H54 (cell line): Measurements from ENCODE around the gene RNF227.
A peak's percentile ranks its signal among the peaks of the same experiment; 100 is the strongest.

Experiments
- DNase-seq: peaks from one replicate; pipeline ENCODE4 v3.0.0; 2011; ENCODE audit warnings: low spot score, mixed read lengths; ENCODE audit not compliant: insufficient read length
- FAIRE-seq: peaks from 3 replicates; lab custom pipeline; 2011; peaks lifted over from hg19 to GRCh38; lab: Jason Lieb, UNC
- POLR2A ChIP-seq: IDR thresholded peaks from 2 replicates; pipeline ENCODE4 v1.6.1; 2011; ENCODE audit warnings: low read depth, mild to moderate bottlenecking, low read length

RNF227 gene

GRCh38 chr17:7940743-7941142 is 24.7 kb upstream of the RNF227 start:
- no peak for TF ChIP-seq POLR2A
- FAIRE-seq (no peak), DNase-seq (no peak)

- no peak for DNase-seq
- FAIRE-seq: no peak
These were observed 23.9 kb upstream of the RNF227 start for GRCh38 chr17:7940034-7940433.

GRCh38 chr17:7935859-7936258 is 19.8 kb upstream of the RNF227 start:
- TF ChIP-seq POLR2A: no peak
- no peak for FAIRE-seq
- DNase-seq: no peak

More at GRCh38 chr17:7940034-7940433, 23.9 kb upstream of the RNF227 start:
- no peak for TF ChIP-seq POLR2A

- DNase-seq: peak; percentile 80
- no peak for FAIRE-seq
- TF ChIP-seq POLR2A: no peak
These were observed 16.9 kb upstream of the RNF227 start for GRCh38 chr17:7932949-7933348.

- DNase-seq: peak; percentile 49
These were observed 16.4 kb upstream of the RNF227 start for GRCh38 chr17:7932483-7932891.

GRCh38 chr17:7931709-7932482 is 15.8 kb upstream of the RNF227 start, which contains the start of the genes CNTROB and TRAPPC1:
TSS of gene CNTROB (plus strand) at chr17:7932206. CDS start at chr17:7933080, 874 bp downstream.
TSS of gene TRAPPC1 (minus strand) at chr17:7931946. CDS start at chr17:7931829, 117 bp downstream.
- peak; percentile 100 for DNase-seq
- peak; percentile 75 for FAIRE-seq
- peak; percentile 67 for TF ChIP-seq POLR2A

More at GRCh38 chr17:7932483-7932891, 16.4 kb upstream of the RNF227 start:
- FAIRE-seq: no peak
- TF ChIP-seq POLR2A: no peak

GRCh38 chr17:7930841-7931631 is 14.9 kb upstream of the RNF227 start:
- FAIRE-seq: no peak
- TF ChIP-seq POLR2A: no peak
- DNase-seq: no peak

GRCh38 chr17:7929158-7930023 is 13.3 kb upstream of the RNF227 start, which contains the start of gene KCNAB3:
TSS of gene KCNAB3 (minus strand) at chr17:7929856. CDS start at chr17:7929435, 421 bp downstream.
- FAIRE-seq (no peak), DNase-seq (no peak)
- no peak for TF ChIP-seq POLR2A

GRCh38 chr17:7927596-7927995 is 11.5 kb upstream of the RNF227 start:
- FAIRE-seq (no peak), DNase-seq (peak; percentile 42)
- no peak for TF ChIP-seq POLR2A

- FAIRE-seq (no peak), DNase-seq (no peak)
- no peak for TF ChIP-seq POLR2A
These were observed 6.9 kb upstream of the RNF227 start for GRCh38 chr17:7922845-7923628.

- no peak for TF ChIP-seq POLR2A
- DNase-seq: no peak
- no peak for FAIRE-seq
These were observed 6.3 kb upstream of the RNF227 start for GRCh38 chr17:7922269-7922844.

GRCh38 chr17:7916808-7917207 is 719 bp upstream of the RNF227 start:
- FAIRE-seq (no peak), DNase-seq (no peak)
- TF ChIP-seq POLR2A: no peak
